ENCODE data around the gene KRT5.
"Not testable (repeated sequence)": the region's sequence is repeated elsewhere in the genome, so short reads cannot be mapped to it uniquely, and the experiment has no call there.

Gene KRT5

GRCh38 chr12:52518574-52519386, 1.4 kb downstream of the KRT5 start:
- DNase-seq, result no peak

DNA sequence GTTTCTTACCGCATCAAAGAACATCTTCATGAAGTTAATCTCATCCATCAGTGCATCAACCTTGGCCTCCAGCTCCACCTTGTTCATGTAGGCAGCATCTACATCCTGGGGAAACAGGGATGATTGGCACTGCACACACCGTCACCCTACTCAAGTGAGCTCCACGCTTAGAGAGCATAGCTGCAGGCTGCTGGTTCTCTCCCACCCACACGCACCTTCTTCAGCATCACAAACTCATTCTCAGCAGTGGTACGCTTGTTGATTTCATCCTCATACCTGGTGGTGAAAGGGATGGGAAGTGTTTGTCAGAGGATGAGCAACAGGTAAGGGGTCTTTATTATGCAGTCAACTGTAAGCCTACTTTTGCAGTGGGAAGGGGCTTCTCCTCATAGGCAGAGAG, 2.3 kb downstream of the KRT5 start:
- DNase-seq, result no peak

GRCh38 chr12:52517005-52517835, 3.0 kb downstream of the KRT5 start:
- DNase-seq, result no peak

DNA sequence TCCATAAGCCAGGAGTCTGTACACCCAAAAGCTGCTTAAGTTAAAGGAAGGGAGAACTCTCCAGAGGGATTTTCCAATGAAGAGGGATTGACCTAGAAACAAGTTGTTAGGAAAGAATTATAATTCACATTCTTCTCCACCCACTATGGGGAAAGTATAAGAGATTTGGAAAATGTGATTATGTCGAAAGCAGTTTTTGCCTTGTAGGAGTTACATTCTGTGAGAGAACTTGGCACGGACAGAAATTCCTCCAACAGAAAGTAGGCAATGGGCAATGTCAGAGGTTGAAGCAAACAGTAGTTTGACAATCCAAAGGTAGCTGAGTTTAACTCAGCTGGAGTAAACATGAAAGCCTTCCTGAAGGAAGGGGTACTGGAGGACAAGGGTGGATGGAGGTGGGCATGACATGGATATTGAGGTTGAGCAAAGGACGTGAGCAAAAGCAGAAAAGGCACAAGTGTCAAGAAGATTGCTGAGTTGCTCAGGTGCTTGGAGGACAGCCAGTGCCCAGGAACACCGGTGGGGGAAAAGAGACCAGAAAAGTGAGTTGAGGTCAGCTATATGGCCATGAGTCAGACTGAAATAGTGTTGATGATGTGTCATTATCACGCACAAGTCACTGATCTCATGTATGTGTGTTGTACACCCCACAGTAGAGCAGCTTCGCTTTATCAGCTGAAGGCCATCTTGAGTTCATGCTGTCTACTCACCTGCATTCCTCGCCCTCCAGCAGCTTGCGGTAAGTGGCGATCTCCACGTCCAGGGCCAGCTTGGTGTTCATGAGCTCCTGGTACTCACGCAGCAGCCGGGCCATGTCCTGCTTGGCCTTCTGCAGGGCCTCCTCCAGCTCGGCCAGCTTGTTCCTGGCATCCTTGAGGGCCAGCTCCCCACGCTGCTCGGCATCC, 4.0 kb downstream of the KRT5 start:
- no peak for DNase-seq

DNA sequence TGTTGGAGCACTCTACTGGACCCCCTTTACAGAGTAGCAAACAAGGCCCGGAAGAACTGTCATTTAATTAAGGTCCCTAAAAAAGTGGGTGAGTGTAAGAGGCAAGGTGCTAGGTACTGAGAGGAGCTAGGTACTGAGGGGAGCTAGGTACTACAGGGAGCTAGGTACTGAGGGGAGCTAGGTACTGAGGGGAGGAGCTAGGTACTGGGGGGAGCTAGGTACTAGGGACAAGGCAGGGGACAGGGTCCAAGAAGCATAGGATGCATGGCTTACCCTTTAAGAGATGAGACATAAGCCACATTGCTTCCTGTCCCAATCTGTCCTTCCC, 4.9 kb downstream of the KRT5 start:
- no peak for DNase-seq

DNA sequence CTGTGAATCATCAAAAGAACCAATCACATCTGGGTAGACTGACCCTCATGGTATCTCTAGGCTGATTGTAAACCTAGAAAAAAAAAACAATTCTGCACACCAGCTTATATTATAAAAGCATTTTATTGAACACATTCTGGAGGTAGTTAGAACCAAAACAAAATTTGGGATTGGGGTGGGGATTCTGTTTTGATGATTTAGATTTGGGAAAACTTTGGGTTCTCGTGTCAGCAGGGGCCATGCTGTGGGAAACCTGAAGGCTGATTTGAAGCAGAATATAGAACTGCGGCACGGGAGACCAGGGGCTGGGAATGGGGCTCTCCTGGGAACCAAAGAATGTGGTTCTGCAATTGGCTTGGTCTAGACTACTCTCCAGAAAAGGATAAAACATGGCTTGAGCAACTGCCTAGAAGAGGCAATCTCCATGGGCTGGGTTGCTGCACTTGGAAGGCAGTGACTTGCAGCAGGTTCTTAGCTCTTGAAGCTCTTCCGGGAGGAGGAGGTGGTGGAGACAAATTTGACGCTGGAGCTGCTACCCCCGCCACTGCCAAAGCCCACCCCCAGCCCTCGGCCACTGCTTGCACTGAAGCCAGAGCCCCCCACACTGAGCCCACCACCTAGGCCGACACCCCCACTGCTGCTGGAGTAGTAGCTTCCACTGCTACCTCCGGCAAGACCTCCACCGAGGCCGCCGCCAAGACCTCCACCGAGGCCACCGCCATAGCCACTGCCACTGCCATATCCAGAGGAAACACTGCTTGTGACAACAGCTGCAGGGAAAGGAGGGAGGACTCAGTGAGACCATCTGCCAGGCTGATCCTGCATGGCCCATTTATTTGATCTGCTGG, 5.5 kb downstream of the KRT5 start:
- DNase-seq, result no peak

DNA sequence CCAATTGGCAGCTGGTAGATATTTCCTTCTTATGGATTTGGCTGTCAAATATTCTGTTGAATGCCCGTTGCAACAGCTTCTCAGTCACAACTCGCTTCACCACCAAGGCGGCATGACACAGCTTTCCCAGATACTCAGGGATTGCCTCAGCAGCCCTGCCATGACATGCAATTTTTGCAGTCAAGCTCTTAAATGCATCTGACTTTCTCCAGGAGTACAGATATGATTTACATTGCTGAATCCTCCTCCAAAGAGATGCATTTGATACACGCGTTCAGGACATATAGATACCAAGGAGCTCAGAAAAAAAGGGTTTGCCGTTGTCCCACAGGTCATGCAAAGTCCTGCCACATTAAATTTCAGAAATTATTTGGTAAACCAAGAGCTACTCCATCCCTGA, 6.5 kb downstream of the KRT5 start:
- no peak for DNase-seq

GRCh38 chr12:52508211-52508610, 12.0 kb downstream of the KRT5 start:
- DNase-seq, result no peak

GRCh38 chr12:52506858-52507715, 13.1 kb downstream of the KRT5 start:
- DNase-seq, result no peak

GRCh38 chr12:52502877-52503276, 17.3 kb downstream of the KRT5 start:
- no peak for DNase-seq

DNA sequence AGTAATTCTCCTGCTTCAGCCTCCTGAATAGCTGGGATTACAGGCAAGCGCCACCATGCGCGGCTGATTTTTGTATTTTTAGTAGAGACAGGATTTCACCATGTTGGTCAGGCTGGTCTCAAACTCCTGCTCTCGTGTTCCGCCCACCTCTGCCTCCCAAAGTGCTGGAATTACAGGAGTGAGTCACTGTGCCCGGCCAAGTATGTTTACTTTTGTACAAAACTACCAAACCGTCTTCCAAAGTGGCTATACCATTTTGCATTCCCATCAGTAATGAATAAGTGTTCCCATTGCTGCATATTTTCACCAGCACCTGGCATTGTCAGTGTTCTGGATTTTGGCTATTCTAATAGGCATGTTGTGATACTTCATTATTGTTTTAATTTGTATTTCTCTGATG, 18.7 kb downstream of the KRT5 start:
- DNase-seq, result no peak

DNA sequence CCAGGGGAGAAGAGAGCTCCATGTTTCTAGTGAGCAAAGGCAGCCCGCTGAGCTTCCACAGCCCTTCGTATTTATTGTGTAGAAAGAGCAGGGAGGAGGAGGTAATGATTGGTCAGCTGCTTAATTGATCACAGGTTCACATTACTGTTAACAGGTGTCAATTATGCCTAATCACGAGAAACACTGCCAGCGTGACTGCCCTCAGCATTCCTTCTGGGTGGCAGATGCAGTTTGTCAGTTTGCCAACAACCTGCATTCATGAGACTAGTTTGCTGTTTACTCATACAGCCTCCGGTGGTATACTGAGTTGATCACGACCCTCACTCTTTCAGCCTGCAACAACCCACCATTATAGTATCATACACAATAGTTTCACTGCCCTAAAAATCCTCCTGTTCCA, 19.6 kb downstream of the KRT5 start:
- DNase-seq, result not testable (repeated sequence)

GRCh38 chr12:52499806-52500560, 20.2 kb downstream of the KRT5 start:
- no peak for DNase-seq

DNA sequence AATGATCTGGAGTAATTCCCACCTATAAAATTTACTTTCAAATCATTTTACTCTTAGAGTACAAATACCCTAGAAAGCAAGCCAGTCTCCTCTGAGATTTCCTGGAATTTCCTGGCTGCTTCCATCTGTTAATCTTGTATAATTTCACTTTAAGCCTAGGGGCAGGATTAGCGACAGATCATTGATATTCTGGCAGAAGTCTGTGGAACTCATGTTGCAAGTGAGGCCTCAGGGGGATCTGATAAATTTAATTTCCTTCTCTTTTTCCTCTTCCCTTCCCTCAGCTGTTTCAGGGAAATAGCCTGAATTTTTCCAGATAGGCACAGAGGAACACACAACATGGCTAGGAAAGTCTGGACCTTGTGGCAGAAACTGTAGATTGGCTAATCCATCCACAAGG, 21.2 kb downstream of the KRT5 start:
- no peak for DNase-seq

DNA sequence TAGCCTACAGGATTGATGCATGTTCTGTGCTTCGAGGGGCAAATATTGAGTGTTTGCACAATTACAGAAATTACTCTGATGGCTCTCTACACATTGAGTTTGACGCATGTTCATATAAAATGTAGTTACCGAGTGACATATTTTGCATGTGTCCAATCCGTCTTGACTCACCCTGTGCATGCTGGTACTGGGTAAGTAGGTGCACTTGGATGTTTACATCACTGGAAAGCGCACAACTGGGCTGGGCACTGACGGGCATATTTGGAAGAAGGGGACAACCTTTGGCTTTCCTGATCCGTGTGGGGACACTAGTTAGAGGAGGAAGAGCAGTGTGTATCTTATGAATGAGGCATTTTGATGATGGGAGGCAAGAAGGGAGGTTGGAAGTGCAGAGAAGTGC, 22.2 kb downstream of the KRT5 start:
- DNase-seq, result no peak

DNA sequence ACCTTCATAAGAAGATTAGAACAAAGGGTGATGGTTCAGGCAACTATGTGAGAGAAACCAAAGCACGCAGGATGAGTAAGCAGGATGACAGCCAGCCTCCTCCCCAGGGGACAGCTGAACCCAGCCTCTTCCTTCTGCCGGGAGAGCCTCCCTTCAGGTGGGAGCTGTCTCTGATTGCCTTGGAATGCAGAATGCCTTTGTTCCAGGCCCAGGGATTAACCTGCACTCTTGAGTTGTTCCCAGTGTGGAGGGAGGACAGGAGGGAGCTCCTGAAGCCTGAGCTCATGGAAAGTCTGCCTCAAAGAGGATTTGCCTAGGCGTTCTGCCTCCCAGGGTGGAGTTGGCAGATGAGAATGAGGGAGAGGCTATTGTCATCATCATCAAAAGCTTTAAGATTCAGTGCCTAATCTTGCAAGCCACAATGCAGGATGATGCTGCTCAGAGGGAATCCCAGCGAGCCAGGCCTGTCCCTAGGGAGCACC, 23.6 kb downstream of the KRT5 start:
- no peak for DNase-seq

DNA sequence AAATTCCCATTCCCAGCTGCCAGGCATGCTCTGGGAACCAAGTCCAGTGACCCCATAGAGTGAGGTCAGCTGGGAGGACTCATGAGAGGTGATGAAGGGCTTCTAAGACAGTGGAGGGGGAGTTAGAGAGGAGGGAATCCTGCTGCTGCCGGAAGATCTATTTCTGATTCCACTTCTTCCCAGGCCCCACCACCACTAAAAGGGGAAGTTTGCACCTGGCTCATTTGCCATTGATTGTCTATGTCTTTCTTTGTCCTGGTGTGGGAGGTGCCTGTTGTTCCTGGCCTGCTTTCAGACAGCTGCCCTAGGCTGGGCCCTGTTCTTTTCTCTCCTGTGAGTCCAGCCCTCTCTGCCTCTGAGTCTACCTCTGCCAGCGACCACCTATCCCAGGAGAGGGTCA, 24.1 kb downstream of the KRT5 start:
- DNase-seq, result no peak

DNA sequence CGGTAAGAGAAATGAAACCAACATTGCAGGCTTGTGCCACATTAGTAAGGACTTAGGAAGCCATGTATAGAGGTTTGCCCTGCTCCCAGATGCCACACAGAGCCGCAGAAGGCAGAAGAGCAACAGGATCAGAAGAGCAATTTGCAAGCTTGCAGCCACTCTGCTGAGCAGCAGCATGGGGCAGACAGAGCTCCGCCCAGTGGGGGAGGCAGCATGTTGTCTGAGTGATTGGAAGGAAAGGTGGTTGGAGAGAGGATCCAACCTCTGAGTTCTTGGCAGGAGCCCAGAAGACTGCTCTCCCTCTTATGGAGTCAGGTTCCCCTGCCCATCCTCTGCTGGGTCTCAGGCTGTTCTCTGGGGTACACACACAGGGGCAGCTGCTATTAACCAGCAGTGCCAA, 24.8 kb downstream of the KRT5 start:
- no peak for DNase-seq

GRCh38 chr12:52494518-52494917, 25.7 kb downstream of the KRT5 start:
- DNase-seq, result no peak

GRCh38 chr12:52494100-52494499, 26.1 kb downstream of the KRT5 start:
- DNase-seq, result no peak

DNA sequence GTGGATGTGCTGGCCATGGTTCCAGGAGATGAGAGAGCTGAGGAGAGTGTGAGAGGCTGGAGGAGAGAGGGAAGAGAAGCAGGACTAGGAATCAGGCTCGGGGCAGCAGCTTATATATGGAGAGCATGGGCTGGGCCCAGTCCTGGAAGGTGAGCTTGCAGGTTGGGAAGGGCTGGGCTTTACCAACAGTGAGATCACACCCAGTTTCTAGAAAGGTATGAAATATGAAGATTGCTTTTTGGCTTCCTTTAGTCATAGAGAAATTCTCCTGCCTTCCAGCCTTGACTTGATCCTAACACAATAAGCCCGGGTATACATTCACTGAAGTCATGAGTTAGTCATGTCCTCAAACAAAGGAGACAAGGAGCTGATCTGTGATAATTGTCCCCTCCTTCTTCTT, 27.0 kb downstream of the KRT5 start, which contains the start of gene KRT6A:
Gene KRT6A (minus strand): TSS at position 86 of the 400 bp plus-strand sequence. CDS start 69 bp downstream, at position 17.
- no peak for DNase-seq
